GM19324 (cell line): ENCODE data around the gene RNASEL.
"Not testable (repeated sequence)": the region's sequence is repeated elsewhere in the genome, so short reads cannot be mapped to it uniquely, and the experiment has no call there.

ENCODE experiments used
- ATAC-seq: cut with Tn5 transposase; IDR thresholded peaks from one replicate; pipeline ENCODE4 v1.9.1; 2021; ENCODE audit warnings: mild to moderate bottlenecking, moderate library complexity; ENCODE audit not compliant: unreplicated experiment, low FRiP score

RNASEL gene

DNA sequence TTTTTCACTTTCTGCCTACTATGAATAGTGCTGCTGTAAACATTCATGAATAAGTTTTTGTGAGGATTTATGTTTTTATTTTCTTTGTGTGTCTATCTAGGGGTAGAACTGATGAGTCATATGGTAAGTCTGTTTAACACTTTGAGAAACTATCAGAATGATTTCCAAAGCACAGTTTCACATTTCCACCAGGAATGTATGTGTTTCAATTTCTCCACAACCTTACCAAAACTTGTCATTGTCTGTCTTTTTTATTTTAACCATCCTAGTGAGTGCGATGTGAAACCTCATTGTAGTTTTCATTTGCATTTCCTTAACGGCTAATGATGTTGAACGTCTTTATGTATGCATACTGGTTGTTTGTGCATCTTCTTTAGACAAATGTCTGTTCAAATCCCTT lies 23.5 kb downstream of the RNASEL start:
- ATAC-seq: no peak

- no peak for ATAC-seq
Measured at GRCh38 chr1:182564406-182565004, 24.6 kb downstream of the RNASEL start.

DNA sequence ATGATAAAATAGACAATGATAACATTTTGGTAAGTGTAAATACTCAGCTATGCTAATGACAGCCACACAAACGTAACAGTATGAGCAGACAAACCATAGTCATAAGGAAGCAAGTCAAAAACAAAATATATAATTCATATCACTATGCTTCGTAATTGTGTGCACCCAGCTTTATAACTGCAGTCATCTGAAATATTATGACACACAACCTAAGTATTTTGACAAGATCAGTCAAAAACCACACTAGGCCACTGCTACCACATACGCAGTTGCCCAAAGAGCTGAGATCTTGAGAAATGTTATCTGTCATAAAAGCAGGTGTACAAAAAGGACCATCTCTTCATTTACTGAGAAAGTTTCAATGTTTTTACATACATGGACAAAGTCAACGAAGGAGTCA lies 26.0 kb downstream of the RNASEL start:
- no peak for ATAC-seq

- ATAC-seq: no peak
Measured at GRCh38 chr1:182561456-182561855, 27.6 kb downstream of the RNASEL start.

GRCh38 chr1:182560392-182560984 lies 28.6 kb downstream of the RNASEL start:
- ATAC-seq: no peak

GRCh38 chr1:182556279-182556678 lies 32.8 kb downstream of the RNASEL start:
- no peak for ATAC-seq

DNA sequence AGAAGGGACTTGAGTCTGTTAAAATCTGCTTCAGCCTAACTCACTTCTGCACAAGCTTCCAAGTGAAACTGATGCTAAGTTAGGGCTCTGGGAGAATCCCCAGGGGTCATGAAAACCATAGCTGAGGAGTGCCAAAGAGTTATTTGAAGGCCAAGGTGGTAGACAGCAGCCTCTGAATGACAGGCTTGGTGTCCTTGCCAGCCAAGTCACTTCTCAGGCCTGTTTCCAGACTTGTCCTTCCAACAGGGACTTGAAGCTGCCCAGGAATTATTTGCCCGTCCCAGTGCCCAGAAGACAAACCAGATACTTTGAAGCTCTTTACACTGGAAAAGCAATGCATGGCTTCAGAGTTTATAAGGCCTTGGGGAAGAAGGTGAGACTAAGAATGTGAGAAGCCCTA lies 33.6 kb downstream of the RNASEL start:
- ATAC-seq: no peak

- ATAC-seq: no peak
Measured at GRCh38 chr1:182552527-182552926, 36.5 kb downstream of the RNASEL start.

- no peak for ATAC-seq
Measured at GRCh38 chr1:182549811-182550210, 39.2 kb downstream of the RNASEL start.

- no peak for ATAC-seq
Measured at GRCh38 chr1:182549346-182549745, 39.7 kb downstream of the RNASEL start.

DNA sequence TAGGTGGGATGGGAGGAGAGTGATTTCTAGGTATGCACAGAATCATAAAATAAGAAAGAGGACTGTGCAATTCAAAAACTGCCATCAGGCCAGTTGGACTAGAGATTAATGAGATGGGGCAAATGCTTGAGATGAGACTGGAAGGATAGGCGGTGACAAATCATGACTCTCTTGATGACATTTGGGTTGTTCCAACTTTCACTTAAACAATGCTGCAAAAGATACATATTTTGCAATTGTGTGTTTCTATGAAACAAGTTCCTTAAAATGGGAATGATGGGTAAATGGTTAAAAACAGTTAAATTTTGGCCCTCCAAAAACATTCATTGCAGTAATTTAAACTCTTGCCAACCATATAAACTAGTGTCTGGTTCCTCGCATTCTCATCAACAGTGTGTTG lies 55.2 kb downstream of the RNASEL start:
- ATAC-seq: no peak

- not testable (repeated sequence) for ATAC-seq
Measured at GRCh38 chr1:182528206-182528605, 60.9 kb downstream of the RNASEL start.

DNA sequence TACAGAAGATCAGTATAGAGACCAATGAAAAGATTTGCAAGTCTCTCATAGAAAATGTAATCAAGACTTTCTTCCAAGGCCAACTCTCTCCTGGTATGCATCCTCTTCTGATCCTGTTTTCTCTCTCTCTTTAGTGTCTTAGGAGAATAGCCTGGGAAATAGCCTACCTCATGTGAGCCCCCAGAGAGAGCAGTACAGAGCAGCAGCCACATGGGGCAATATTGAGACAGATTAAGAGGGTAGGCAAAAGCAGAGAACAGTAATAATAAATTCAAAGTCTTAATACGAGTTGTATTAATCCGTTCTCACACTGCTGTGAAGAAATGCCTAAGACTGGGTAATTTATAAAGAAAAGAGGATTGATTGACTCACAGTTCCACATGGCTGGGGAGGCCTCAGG lies 61.4 kb downstream of the RNASEL start:
- no peak for ATAC-seq

GRCh38 chr1:182525342-182525741 lies 63.7 kb downstream of the RNASEL start:
- no peak for ATAC-seq
